Skeletal muscle tissue (tissue), 4 donors: Measurements from ENCODE around the gene GFI1B. TPM values are rescaled to one million over a fixed set of nuclear protein-coding genes. Genes with fewer than 3 reads are reported as not detected.
A peak's percentile ranks its signal among the peaks of the same experiment; 100 is the strongest.
"Not testable (repeated sequence)": the region's sequence is repeated elsewhere in the genome, so short reads cannot be mapped to it uniquely, and the experiment has no call there.

Source experiments
- H3K27ac ChIP-seq: one replicate; pipeline ENCODE4 v1.7.0; 2013; ENCODE audit warnings: mild to moderate bottlenecking, low read depth, low read length, inconsistent platforms
- H3K27me3 ChIP-seq, 3 donors: one replicate each; pipeline ENCODE4 v1.7.0; 2013; ENCODE audit warnings: low read length in 3 of 3; ENCODE audit not compliant: control insufficient read depth in 3 of 3, insufficient read depth in 3 of 3
- H3K36me3 ChIP-seq, 3 donors: one replicate each; pipeline ENCODE4 v1.7.0; 2013; ENCODE audit warnings: low read length in 3 of 3; ENCODE audit not compliant: control insufficient read depth in 3 of 3, insufficient read depth in 3 of 3
- H3K4me1 ChIP-seq, 3 donors: one replicate each; pipeline ENCODE4 v1.7.0; 2013; ENCODE audit warnings: low read length in 3 of 3, mild to moderate bottlenecking in 3 of 3; ENCODE audit not compliant: control insufficient read depth in 3 of 3, insufficient read depth in 3 of 3
- H3K4me3 ChIP-seq, 3 donors: one replicate each; pipeline ENCODE4 v1.7.0; 2013; ENCODE audit warnings: low read length in 3 of 3
- H3K9ac ChIP-seq, 3 donors: one replicate each; pipeline ENCODE4 v1.7.0; 2013; ENCODE audit warnings: low read length in 3 of 3, mild to moderate bottlenecking in 3 of 3, moderate library complexity in 2 of 3, low read depth in 1 of 3
- H3K9me3 ChIP-seq, 3 donors: one replicate each; pipeline ENCODE4 v1.7.0; 2013; ENCODE audit warnings: low read length in 3 of 3; ENCODE audit not compliant: control insufficient read depth in 3 of 3
- total RNA-seq: library from RNA; depleted of rRNA; stranded (reverse); fragments of >200 nt; gene quantifications from one replicate; pipeline ENCODE4 v1.2.3, GENCODE V29; 2014
- donor health status: Osteomylitis.

GFI1B gene
- total RNA-seq, 1 donor from 2014 or later: 1.0 TPM

DNA sequence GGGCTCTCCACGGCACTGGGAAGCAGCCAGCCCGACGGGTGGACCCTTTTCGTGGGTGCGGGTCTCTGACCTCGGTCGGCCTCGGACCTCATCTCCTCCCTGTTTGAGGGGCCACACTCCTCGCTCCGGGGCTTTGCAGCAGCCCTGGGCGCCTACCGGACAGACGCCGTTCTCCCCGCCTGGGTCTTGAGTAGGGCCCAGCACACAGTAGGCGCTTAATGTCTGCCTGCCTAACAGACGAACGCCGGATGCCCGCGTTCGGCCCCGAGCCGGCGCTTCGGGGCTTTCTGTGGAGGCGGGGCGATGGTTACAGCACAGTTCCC is 51.5 kb downstream of the GFI1B start:
- H3K9me3 ChIP-seq: no peaks in the 10 kb centered on the region
- H3K4me1 ChIP-seq: peaks cover 20 to 53% (median 30%) of the 10 kb centered on the region in 3 donors
- no peaks in the 10 kb centered on the region for H3K27me3 ChIP-seq

DNA sequence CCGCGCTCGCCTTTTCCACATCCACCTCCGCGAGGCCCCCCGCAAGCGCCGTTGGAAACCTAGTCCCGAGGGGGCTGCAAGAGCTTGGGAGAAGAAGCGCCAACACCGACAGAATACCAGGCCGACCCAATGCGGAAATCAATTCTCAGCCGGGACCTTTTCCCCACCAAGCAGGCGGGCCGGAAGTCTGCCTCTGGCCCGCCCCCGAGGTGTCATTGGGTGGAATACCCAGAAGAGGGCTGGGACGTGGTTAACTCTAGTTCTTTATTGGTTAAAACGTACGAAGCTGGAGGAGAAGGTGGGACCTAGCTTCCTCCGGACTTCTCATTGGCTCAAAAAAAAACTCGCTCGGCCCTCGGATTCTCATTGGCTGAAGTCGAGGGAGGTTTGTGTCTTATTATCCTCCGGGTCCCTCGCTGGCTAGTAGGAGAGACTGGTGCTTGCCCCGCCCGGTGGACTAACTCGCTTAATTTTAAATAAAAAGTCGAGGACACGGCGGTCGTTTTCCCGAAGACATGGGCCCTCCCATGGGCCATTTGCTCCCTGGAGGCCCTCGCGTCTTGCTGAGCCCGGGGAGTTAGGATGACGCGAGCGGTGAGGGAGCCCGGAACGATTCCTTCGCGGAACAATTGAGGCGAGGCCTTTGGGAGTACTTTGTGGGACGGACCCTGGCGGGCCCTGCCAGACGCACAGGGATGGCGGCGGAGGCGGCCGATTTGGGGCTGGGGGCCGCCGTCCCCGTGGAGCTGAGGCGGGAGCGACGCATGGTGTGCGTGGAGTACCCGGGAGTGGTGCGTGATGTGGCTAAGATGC is 52.0 kb downstream of the GFI1B start, which contains the start of gene GTF3C5:
Gene GTF3C5, plus strand, starts transcription at position 681 of the 813 bp plus-strand sequence. Its CDS starts 15 bp downstream, at position 696.
- Histone ChIP-seq H3K9me3 (no peaks in the 10 kb centered on the region), H3K36me3 (peaks cover 0 to 5% (median 3%) of the 10 kb centered on the region in 3 donors), H3K27me3 (no peaks in the 10 kb centered on the region), H3K4me3 (peak within 1 kb of the TSS; percentile 93 to 99 (median 93)), H3K27ac (peak within 1 kb of the TSS; percentile 85), H3K9ac (peak within 1 kb of the TSS; percentile 93 to 97 (median 96)), H3K4me1 (peaks cover 22 to 59% (median 34%) of the 10 kb centered on the region in 3 donors)

More for the DNA sequence above, 51.5 kb downstream of the GFI1B start:
- Histone ChIP-seq H3K9ac (peak overlapping the region; percentile 93 to 97 (median 96)), H3K27ac (peak overlapping the region; percentile 85), H3K36me3 (peaks cover 0 to 5% (median 3%) of the 10 kb centered on the region in 3 donors), H3K4me3 (peak overlapping the region; percentile 79 to 99 (median 90))

DNA sequence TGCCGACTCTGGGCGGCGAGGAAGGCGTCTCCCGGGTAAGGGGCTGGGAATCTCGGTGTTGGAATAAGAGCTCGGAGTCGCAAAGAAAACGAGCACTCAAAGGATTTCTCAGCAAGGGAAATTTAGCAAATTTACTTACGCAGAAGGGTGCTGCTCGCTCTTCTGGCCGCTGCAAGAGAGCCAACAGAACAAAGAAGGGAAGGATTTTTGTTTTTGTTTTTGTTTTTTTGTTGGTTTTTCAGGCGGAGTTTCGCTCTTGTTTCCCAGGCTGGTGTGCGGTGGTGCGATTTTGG is 52.6 kb downstream of the GFI1B start:
- Histone ChIP-seq H3K9ac (peak overlapping the region; percentile 91 to 97 (median 93)), H3K4me1 (peaks cover 26 to 64% (median 34%) of the 10 kb centered on the region in 3 donors), H3K9me3 (no peaks in the 10 kb centered on the region), H3K4me3 (peak overlapping the region; percentile 93 to 99 (median 93)), H3K36me3 (peaks cover 0 to 5% (median 3%) of the 10 kb centered on the region in 3 donors), H3K27me3 (no peaks in the 10 kb centered on the region), H3K27ac (peak overlapping the region; percentile 85)

DNA sequence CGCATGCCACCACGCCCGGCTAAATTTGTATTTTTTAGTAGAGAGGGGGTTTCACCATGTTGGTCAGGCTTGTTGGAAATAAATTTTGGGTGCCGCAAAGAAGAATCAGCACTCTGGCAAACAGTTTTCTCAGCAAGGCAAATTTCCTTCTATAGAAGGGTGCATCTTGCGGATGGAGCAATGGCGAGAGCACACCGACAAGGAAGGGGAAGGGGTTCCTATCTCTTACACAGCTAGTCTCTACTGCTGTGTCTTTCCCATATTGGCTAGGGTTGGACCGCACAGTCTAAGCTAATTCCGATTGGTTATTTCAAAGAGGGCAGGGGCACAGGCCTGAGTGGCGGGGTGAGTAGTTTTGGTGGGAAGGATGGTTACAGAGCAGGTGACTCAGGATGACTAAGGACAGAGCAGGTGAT is 53.0 kb downstream of the GFI1B start:
- Histone ChIP-seq H3K4me3 (peak overlapping the region; percentile 93 to 99 (median 93)), H3K36me3 (peaks cover 0 to 5% (median 3%) of the 10 kb centered on the region in 3 donors), H3K4me1 (peaks cover 26 to 67% (median 34%) of the 10 kb centered on the region in 3 donors), H3K9me3 (no peaks in the 10 kb centered on the region), H3K9ac (peak overlapping the region; percentile 91 to 97 (median 93)), H3K27ac (no peak overlapping the region), H3K27me3 (no peaks in the 10 kb centered on the region)

- Histone ChIP-seq H3K9me3 (no peaks in the 10 kb centered on the region), H3K4me3 (peak overlapping the region; percentile 21 to 93 (median 49)), H3K4me1 (peaks cover 26 to 67% (median 34%) of the 10 kb centered on the region in 3 donors)
These were observed 53.7 kb downstream of the GFI1B start for GRCh38 chr9:133032171-133032570.

GRCh38 chr9:133035669-133036068 is 57.2 kb downstream of the GFI1B start:
- Histone ChIP-seq H3K4me3 (no peak overlapping the region), H3K4me1 (peaks cover 30 to 62% (median 33%) of the 10 kb centered on the region in 3 donors), H3K27ac (no peak overlapping the region), H3K9me3 (no peaks in the 10 kb centered on the region), H3K36me3 (peaks cover 0 to 8% (median 3%) of the 10 kb centered on the region in 3 donors), H3K9ac (peak overlapping the region in 1 of 3 donors; percentile 7), H3K27me3 (no peaks in the 10 kb centered on the region)

More at GRCh38 chr9:133032171-133032570, 53.7 kb downstream of the GFI1B start:
- no peaks in the 10 kb centered on the region for H3K27me3 ChIP-seq
- H3K9ac ChIP-seq: no peak overlapping the region
- peaks cover 0 to 8% (median 3%) of the 10 kb centered on the region in 3 donors for H3K36me3 ChIP-seq
- no peak overlapping the region for H3K27ac ChIP-seq

DNA sequence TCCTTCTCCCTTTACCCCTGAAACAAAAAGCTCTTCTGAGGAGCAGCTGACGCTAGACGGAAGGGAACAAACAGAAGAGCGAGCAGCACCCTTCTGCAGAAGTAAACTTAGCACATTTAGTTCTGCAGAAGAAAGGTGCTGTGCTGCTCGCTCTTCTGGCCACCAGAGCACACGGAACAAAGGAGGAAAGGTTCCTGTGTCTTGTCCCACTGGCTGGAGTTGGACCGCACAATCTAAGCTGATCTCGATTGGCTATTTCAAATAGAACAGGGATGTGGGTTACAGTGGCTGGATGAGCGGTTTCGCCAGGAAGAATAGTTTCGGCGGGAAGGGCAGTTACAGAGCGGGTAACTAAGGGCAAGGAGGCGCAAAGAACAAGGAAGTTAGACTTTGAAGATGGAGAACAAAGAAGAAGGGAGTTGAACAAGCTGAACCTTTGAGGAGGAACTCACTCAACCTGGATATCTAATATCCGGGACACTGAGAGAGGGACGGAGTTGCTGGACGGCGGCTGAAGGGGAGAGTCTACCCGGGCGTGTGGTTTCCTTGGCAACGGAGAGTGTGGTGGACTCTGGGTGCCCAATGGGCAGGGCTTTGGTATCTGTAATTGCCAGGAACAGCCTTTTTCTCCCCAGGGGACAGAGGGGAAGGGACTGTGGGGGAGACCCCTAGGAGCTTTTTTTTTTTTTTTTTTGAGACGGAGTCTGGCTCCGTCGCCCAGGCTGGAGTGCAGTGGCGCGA is 59.5 kb downstream of the GFI1B start:
- Histone ChIP-seq H3K9ac (no peak overlapping the region), H3K4me3 (no peak overlapping the region), H3K36me3 (peaks cover 10 to 18% (median 11%) of the 10 kb centered on the region in 3 donors), H3K4me1 (peaks cover 18 to 41% (median 20%) of the 10 kb centered on the region in 3 donors), H3K27ac (no peak overlapping the region), H3K27me3 (no peaks in the 10 kb centered on the region), H3K9me3 (no peaks in the 10 kb centered on the region)

GRCh38 chr9:133040892-133041479 is 62.5 kb downstream of the GFI1B start:
- peaks cover 5 to 15% (median 11%) of the 10 kb centered on the region in 3 donors for H3K4me1 ChIP-seq
- not testable (repeated sequence) for H3K9me3 ChIP-seq, H3K27ac ChIP-seq, H3K4me3 ChIP-seq, H3K9ac ChIP-seq, H3K27me3 ChIP-seq
- H3K36me3 ChIP-seq: peaks cover 31 to 41% (median 34%) of the 10 kb centered on the region in 3 donors
